ENCODE measurements around the gene P3H2.
"Not testable (repeated sequence)": the region's sequence is repeated elsewhere in the genome, so short reads cannot be mapped to it uniquely, and the experiment has no call there.

The P3H2 gene, protein sequence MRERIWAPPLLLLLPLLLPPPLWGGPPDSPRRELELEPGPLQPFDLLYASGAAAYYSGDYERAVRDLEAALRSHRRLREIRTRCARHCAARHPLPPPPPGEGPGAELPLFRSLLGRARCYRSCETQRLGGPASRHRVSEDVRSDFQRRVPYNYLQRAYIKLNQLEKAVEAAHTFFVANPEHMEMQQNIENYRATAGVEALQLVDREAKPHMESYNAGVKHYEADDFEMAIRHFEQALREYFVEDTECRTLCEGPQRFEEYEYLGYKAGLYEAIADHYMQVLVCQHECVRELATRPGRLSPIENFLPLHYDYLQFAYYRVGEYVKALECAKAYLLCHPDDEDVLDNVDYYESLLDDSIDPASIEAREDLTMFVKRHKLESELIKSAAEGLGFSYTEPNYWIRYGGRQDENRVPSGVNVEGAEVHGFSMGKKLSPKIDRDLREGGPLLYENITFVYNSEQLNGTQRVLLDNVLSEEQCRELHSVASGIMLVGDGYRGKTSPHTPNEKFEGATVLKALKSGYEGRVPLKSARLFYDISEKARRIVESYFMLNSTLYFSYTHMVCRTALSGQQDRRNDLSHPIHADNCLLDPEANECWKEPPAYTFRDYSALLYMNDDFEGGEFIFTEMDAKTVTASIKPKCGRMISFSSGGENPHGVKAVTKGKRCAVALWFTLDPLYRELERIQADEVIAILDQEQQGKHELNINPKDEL

DNA sequence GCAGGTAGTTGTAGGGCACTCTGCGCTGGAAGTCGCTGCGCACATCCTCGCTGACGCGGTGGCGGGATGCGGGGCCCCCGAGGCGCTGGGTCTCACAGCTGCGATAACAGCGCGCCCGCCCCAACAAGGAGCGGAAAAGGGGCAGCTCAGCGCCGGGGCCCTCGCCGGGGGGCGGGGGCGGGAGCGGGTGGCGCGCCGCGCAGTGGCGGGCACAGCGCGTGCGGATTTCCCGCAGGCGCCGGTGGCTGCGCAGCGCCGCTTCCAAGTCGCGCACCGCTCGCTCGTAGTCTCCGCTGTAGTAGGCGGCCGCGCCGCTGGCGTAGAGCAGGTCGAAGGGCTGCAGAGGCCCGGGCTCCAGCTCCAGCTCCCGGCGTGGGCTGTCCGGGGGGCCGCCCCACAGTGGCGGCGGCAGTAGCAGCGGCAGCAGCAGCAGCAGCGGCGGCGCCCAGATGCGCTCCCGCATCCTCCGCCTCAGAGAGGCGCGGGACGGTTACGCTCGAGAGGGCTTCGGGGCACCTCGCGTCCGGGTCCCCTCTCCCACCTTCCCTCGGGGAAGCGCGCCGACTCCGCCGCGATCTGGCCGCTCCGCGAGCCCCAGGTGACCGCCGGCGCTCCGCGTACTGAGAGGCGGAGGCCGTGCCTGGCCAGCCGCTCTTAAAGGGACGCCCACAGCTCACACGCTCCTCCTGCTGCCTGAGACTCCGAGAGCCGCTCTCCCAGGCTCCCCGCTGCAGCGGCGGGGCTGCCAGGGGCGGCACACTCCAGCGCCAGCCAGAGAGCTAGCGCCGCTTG is at the start of gene P3H2:
TSS of gene P3H2 (minus strand) at position 629 of the 792 bp plus-strand sequence. CDS start at position 463, 166 bp downstream.
- in situ Hi-C loops (cut with MboI; ENCODE audit: low sequenced_read_pairs) = no loop called here

DNA sequence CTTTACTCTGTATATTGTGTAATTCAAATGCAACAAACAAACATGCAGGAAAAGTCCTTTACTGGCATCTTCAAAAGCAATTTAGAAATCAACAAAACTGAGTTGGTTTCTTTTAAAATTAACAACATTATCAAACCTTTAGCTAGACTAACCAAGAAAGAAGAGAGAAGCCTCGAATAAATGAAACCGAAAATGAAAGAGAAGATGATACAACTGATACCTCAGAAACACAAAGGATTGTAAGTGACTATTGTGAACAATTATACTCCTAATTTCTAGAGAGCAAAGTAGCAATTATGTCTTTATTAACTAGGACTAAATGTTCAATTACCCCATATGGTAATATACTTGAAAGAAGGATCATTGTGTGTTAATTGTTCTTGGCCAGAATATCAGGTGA is 49.2 kb upstream of the P3H2 start:
- in situ Hi-C loops (cut with MboI; ENCODE audit: low sequenced_read_pairs) = no loop called here

DNA sequence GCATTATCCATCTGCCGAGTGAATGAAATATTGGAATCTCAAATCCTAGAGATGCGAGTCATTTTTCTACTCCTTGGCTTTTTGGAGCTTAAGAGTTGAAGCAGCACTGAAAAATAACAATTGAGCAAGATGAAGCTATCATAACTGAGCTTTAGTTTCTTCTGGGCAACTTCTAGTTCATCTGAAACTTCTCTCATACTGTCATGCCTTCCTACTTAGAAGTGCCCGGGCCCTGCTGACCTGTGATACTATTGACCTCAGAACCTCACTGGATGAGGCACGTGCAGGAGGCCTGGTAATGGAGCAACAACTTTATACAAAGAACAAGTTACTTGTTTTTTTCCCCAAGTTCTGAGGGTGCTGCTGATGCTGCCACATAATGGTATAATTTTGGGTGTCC is 48.5 kb upstream of the P3H2 start:
- in situ Hi-C loops (cut with MboI; ENCODE audit: low sequenced_read_pairs) = no loop called here

DNA sequence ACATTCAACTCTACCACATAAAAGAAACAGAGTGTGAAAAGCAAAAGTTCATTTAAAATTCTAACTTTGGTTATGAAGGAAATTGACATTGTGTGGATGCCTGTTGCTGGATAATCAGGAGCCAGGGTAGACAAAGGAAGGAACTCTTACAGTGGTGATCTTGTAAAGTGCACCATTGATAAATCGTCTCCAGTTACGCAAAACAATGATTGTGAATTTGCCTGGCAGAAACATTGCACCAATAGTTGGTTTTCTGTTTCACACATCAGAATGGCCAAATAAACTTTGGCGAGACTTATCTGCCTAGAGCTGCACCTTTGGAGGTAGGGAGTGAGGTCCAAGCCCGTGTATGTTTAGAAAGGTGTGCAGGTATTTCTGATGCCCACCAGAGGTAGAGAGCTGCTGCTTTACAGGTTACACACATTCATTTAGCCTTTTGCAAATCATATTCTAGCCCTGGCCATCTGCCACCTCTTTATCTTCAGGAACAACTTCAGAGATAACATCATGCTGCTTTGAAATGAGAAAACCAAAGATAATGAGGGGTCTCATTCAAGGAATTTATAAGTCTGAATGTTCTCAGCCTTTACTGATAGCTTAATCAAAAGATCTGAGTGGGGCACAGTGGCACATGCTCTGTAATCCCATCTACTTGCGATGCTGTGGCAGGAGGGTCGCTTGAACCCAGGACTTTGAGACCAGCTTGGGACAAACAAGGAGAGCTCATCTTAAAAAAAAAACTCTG is 47.4 kb upstream of the P3H2 start:
- in situ Hi-C loops (cut with MboI; ENCODE audit: low sequenced_read_pairs) = no loop called here

DNA sequence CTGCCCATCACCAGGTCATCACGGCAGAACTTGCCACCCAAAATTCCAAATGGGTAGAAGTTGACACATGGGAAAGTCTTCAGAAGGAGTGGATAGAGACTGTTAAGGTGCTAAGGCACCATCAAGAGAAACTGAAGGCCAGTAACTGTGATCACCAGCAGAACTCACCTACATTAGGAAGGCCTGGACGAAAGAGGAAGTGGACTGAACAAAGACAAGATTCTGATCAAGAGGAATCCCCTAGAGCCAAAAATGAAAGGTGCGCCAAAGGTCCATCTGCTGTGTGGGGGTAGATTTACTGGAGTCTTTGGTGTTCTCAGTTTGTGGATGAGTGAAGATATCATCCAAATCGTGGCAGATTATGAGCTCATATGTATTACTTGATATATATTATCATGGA is 46.3 kb upstream of the P3H2 start:
- in situ Hi-C loops (cut with MboI; ENCODE audit: low sequenced_read_pairs) = no loop called here

DNA sequence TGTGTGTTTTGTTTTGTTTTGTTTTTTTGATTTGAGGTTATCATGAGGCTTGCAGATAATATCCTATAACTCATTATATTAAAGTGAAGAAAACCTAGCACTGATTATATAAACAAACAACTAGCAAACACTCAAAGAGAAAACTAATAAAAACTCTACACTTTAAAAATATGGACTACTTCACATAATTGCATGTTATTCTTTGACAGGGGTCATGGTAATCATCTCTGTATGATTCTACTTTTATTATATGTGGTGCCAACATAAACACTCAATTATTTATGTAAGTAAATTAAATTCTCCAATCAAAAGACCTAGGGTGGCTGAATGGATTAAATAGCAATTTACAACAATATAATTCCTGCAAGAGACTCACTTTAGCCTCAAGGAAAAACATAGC is 44.6 kb upstream of the P3H2 start:
- in situ Hi-C loops (cut with MboI; ENCODE audit: low sequenced_read_pairs) = no loop called here

DNA sequence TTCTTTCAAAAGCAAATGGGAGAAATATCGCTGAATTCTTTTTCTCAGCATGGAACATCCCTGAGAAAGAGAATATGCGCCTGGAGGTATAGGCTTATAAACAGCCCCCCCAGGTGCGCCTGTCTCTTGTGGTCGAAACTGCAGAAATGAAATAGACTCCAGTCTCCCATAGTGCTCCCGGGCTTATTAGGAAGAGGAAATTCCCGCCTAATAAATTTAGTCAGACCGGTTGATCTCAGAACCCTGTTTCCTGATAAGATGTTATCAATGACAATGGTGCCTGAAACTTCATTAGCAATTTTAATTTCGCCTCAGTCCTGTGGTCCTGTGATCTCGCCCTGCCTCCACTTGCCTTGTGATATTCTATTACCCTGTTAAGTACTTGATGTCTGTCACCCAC is 41.3 kb upstream of the P3H2 start:
- in situ Hi-C loops (cut with MboI; ENCODE audit: low sequenced_read_pairs) = not testable (repeated sequence)

DNA sequence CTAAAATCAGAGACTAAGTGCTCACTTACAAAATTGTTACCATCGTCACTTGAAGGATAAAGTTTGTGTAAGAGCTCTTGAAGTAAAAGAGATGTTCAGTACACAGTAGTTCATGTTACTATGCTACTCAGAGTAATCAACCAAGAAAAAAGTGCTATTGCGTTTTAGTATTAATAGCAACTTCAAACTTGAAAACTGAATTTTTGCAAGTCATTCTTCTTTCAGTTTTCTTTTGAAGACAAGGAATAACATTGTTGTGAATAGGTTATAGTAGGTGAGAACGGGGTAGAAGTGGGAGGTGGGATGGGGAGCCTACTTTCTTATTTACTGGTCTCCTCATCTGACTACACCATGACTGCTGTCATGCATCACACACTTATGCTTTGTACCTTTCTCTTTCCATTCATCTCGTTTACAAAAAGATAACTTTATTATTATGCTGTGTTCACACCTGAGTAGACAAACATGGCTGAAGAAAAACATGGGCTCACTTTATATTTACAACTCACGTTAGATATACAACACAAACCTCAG is 39.3 kb upstream of the P3H2 start:
- in situ Hi-C loops (cut with MboI; ENCODE audit: low sequenced_read_pairs) = no loop called here

DNA sequence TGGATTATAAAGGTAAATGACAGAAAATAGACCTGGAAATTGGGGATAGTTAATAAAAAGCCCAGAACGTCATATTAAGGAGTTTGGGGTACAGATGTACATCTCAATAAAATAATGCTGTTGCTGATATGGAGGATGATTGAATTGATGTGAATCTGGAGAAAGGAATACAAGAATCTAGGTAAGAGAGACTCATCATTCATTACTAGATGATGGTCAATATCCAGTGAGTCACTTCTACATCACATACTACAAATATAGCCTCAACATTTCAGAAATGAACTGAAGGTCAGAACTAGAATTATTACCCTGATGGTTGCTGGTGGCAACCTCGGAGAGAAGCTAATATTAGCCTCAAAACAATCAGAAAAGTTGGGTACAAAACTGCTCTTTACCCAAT is 37.6 kb upstream of the P3H2 start:
- in situ Hi-C loops (cut with MboI; ENCODE audit: low sequenced_read_pairs) = no loop called here

DNA sequence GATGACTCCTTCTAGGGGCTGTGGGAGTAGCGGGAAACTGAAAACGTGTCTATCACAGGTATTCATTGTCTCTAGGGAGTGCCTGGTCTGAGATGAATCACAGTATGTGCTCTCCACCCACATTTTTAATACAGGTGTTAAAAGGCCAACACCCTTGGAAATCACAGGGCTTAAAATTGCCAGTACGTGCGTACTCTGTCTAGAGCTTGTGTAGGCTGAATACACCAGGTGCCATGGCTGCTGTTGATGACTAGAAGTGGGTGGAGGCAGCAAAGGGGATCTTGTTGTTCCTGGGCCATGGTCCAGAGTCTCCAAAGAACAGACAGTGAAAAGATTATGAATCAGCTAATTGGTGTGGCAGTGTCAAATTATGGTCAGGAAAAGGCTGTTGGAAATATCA is 35.1 kb upstream of the P3H2 start:
- in situ Hi-C loops (cut with MboI; ENCODE audit: low sequenced_read_pairs) = no loop called here

DNA sequence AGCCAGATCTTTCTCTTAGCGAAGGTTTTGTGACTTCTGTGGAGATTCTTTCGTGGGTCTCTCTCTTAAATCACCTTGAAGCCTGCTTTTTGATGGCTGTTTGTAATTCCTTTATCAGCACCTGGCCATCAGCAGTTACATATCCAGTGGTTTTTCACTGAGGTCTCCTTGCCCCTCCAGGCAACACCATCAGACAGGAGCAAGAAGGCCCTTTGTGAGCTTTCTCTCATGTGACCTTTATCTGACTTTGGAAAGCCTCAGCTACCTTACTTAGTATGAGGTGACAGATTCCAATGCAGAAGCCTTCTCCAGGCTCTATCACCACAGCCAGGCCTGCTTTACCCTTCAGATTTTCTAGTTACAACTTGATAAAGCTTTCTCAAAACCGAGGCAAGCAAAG is 30.0 kb upstream of the P3H2 start:
- in situ Hi-C loops (cut with MboI; ENCODE audit: low sequenced_read_pairs) = no loop called here

DNA sequence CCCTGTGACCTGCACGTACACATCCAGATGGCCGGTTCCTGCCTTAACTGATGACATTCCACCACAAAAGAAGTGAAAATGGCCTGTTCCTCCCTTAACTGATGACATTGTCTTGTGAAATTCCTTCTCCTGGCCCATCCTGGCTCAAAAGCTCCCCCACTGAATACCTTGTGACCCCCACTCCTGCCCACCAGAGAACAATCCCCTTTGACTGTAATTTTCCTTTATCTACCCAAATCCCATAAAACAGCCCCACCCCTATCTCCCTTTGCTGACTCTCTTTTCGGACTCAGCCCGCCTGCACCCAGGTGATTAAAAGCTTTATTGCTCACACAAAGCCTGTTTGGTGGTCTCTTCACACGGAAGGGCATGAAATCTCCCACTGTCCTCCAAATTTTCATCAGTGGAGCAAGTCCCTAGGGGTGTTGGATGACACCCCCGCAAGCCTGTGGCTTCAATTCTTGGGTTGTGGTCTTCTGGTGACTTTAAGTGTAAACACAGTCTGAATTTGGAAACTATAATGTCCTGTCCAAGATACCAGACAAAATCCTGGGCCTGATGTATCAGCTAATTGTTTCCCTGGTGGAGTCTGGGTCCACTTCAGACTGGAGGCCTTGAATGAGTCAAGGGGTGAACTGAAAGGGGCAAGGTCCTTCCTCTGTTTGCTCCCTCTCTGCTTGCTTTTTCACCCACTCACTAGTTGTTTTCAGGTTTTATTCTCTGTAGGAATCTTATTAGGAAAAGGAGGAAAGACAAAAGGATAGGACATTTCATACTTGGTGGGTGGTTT is 29.3 kb upstream of the P3H2 start:
- in situ Hi-C loops (cut with MboI; ENCODE audit: low sequenced_read_pairs) = not testable (repeated sequence)

DNA sequence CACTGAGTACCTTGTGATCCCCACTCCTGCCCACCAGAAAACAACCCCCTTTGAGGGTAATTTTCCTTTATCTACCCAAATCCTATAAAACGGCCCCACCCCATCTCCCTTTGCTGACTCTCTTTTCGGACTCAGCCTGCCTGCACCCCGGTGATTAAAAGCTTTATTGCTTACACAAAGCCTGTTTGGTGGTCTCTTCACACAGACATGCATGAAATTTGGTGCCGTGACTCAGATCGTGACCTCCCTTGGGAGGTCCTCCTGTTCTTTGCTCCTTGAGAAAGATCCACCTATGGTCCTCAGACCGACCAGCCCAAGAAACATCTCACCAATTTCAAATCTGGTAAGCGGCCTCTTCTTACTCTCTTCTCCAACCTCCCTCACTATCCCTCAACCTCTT is 24.1 kb upstream of the P3H2 start:
- in situ Hi-C loops (cut with MboI; ENCODE audit: low sequenced_read_pairs) = not testable (repeated sequence)

DNA sequence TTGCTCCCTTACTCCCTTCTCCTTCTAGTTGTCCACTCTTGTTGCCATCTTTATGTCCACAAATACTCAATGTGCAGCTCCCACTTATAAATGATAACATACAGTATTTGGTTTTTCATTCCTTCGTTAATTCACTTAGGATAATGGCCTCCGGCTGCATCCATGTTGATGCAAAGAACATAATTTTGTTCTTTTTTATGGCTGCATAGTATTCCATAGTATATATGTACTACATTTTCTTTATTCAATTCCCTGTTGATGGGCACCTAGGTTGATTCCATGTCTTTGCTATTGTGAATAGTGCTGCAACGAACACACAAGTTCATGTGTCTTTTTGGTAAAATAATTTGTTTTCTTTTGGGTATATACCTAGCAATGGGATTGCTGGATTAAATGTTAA is 21.3 kb upstream of the P3H2 start:
- in situ Hi-C loops (cut with MboI; ENCODE audit: low sequenced_read_pairs) = no loop called here

DNA sequence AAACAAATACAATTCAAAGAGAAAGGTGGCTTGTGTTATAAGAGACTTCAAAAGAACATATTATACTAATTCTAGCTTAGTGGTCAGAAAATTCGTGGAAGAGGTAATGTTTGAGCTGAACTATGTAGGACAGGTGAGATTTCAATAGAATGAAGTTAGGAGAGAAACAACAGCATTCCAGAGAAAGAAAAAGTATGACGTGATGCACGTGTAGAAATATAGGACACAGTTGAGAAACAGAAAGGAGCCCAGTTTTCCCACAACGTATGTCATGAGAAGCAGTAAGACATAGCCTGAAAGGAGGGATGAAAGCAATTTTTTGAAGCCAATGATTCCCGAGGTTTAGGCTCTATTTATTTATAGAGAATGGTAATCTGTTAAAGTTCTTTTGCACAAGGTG is 18.7 kb upstream of the P3H2 start:
- in situ Hi-C loops (cut with MboI; ENCODE audit: low sequenced_read_pairs) = no loop called here

DNA sequence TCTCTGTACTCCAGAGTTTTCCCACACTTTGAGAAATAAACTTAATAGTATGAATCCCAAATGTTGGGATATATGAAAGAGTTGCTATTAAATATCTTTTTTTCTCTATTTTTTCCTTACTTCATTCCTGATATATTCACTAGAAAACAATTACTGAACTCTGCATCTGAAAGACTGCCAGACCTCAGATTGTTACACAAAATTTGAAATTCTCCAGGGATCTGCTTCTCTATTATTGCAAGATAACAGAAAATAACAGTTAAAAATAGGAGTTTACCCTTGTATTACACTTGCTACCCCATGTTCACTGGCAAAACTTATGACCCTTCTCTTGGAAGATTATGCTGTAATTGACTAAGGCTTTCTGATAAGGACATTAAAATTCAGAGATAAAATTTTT is 11.7 kb upstream of the P3H2 start:
- in situ Hi-C loops (cut with MboI; ENCODE audit: low sequenced_read_pairs) = no loop called here

DNA sequence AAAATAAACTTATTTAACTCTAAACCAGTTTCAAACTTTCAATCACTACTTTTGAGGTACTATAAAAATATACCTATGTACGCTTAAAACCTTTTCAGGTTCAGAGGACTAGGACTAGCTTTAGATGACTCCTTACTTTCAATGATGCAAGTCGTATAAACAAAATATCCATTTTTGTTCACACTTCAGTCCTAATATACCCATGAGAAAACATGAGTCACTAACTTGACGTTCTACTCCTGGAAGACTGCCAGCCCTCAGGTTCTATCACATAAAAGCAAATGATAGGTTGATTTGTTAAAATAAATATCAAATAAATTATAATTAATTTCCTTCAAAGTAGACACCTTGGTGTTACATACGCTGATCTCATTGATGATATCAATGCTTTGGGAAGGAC is 10.6 kb upstream of the P3H2 start:
- in situ Hi-C loops (cut with MboI; ENCODE audit: low sequenced_read_pairs) = no loop called here

DNA sequence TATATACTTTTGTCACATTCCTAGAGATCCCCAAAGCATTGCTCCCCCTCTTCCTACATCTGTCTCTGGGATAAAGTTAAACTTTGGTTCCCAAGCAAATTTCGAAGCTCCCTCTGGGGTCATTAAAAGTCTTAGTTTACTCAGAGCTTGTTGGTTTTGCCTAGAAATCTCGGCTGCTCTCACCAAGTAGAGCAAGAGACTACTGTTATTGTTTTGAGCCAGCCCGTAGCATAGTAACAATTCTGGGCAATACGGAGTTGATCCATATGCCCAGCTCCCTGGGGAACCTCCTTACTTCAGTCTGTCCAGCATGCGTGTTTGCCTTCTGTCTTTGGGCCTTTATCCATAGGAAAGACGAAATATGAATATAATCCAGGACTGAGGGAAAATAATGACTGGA is 10.0 kb upstream of the P3H2 start:
- in situ Hi-C loops (cut with MboI; ENCODE audit: low sequenced_read_pairs) = no loop called here

DNA sequence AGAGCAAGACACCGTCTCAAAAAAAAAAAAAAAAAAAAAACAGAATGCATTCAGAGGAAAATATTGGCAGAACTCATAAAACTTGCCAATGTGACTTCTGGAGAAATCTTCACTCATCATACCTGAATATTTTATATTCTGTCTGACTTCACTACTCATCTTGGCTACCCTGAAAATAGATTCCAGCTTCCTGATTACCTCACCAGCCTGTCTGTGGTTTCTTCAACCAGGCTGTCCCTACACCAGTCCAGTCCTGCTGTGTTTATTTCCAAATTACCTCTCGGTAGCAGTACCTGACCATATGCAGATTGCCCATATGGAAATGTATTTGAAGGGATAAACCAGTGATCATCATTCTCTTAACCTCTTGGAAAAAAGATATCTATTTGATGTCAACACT is 9.3 kb upstream of the P3H2 start:
- in situ Hi-C loops (cut with MboI; ENCODE audit: low sequenced_read_pairs) = no loop called here

DNA sequence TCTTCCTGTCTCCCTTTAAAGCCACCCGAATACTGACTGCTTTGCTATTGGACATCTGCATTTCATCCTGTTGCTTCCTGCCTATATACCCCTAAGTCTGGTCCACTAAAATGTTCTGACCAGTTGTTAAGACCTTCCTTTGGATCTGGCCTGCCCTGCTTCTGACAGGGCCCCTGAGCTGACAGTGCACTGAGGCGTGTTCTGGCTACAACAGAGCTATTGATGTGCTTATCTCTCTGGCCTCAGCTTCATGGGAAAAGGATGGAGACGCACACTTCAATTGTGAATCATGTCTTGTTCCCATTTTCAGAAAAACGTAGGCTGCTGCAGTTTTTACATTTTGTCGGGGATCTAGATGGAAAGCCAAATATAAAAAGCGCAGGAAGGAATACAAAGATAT is 7.1 kb upstream of the P3H2 start:
- in situ Hi-C loops (cut with MboI; ENCODE audit: low sequenced_read_pairs) = no loop called here

Measured in HL-60/S4 (cell line).